K562 (cell line): ENCODE measurements around the gene PRDM15. TPM values are rescaled to one million over a fixed set of nuclear protein-coding genes. Genes with fewer than 3 reads are reported as not detected.

Source experiments
- ATAC-seq: fragments of 200-7000 bp; cut with Tn5 transposase; 3 replicates; pipeline ENCODE4 v1.9.1; 2020; ENCODE audit warnings: moderate library complexity
- BruUV-seq: library from RNA; stranded (reverse); fragments of 400-500 nt; replicated peaks from 2 replicates; lab custom pipeline; 2021; lab: Mats Ljungman, UMichigan
- CTCF ChIA-PET: fragments of 300-600 bp; formaldehyde crosslinking; extraction: SDS; loops from one replicate; lab custom pipeline; 2021; ENCODE audit warnings: low intra/inter-chr PET ratio; lab: Yijun Ruan, JAX
- POLR2A ChIA-PET: fragments of 300-600, 350-650 bp; sonication (Branson Sonifier 250); formaldehyde crosslinking; extraction: SDS; loops from one replicate; lab custom pipeline; 2021; ENCODE audit warnings: antibody characterized with exemption, inconsistent platforms; lab: Yijun Ruan, JAX
- DNase-seq, 4 experiments: peaks; one replicate each; pipeline versions ENCODE4 v3.0.0 to v3.0.0-alpha.2; 2011 to 2018; ENCODE audit warnings: low spot score in 3 of 4, mixed read lengths in 3 of 4; ENCODE audit errors: extremely low read depth in 1 of 4
- FAIRE-seq: peaks from 2 replicates; lab custom pipeline; 2011; peaks lifted over from hg19 to GRCh38; lab: Jason Lieb, UNC
- H2AFZ ChIP-seq: 2 replicates; pipeline ENCODE4 v1.6.0; 2011; ENCODE audit warnings: low read depth, low read length, control low read depth, inconsistent platforms
- H3K27ac ChIP-seq: fragments of 200-600 bp; 3 replicates; pipeline ENCODE4 v1.8.0; 2011; ENCODE audit warnings: low read depth, mild to moderate bottlenecking, control low read depth, inconsistent platforms, low read length, moderate library complexity, mixed read lengths; ENCODE audit errors: extremely low read depth
- H3K27me3 ChIP-seq, 2 experiments: fragments of 300-600 bp in 1 of 2; 2 replicates in 1 of 2; 3 replicates in 1 of 2; pipeline versions ENCODE4 v1.6.0 to v1.8.0; 2011; ENCODE audit warnings: inconsistent platforms in 2 of 2, low read length in 2 of 2, mild to moderate bottlenecking in 1 of 2, mixed read lengths in 1 of 2, moderate library complexity in 1 of 2; ENCODE audit not compliant: control insufficient read depth in 2 of 2, insufficient read depth in 2 of 2
- H3K36me3 ChIP-seq: fragments of 300-600 bp; 3 replicates; pipeline ENCODE4 v1.8.0; 2011; ENCODE audit warnings: mild to moderate bottlenecking, low read length, inconsistent platforms; ENCODE audit not compliant: control insufficient read depth, insufficient read depth
- H3K4me1 ChIP-seq, 2 experiments: fragments of 200-600 bp in 1 of 2; replicated peaks in 1 of 2; 2 replicates in 1 of 2; 3 replicates in 1 of 2; pipeline versions ENCODE4 v1.5.1 to v1.8.0; 2011; ENCODE audit warnings: inconsistent platforms in 2 of 2, low read length in 2 of 2, mild to moderate bottlenecking in 1 of 2, mixed read lengths in 1 of 2, moderate library complexity in 1 of 2; ENCODE audit not compliant: control insufficient read depth in 2 of 2, insufficient read depth in 2 of 2
- H3K4me2 ChIP-seq: 2 replicates; pipeline ENCODE4 v1.6.1; 2011; ENCODE audit warnings: low read length, control low read depth, inconsistent platforms, mixed read lengths; ENCODE audit not compliant: insufficient read depth
- H3K4me3 ChIP-seq: fragments of 200-600 bp; sonication (generic), shearing (Covaris generic); 2 replicates; pipeline ENCODE4 v1.5.1; 2016; ENCODE audit warnings: control low read depth, inconsistent platforms
- H3K79me2 ChIP-seq: fragments of 200-600 bp; 3 replicates; pipeline ENCODE4 v1.8.0; 2011; ENCODE audit warnings: low read length, inconsistent platforms; ENCODE audit not compliant: control insufficient read depth, insufficient read depth
- H3K9ac ChIP-seq, 2 experiments: 2 replicates each; pipeline versions ENCODE4 v1.6.0 to v1.6.1; 2011; ENCODE audit warnings: low read depth in 2 of 2, low read length in 2 of 2, control low read depth in 1 of 2, inconsistent platforms in 1 of 2, mild to moderate bottlenecking in 1 of 2, mixed read lengths in 1 of 2; ENCODE audit not compliant: insufficient read depth in 1 of 2
- H3K9me1 ChIP-seq: one replicate; pipeline ENCODE4 v1.6.0; 2011; ENCODE audit warnings: inconsistent platforms, mild to moderate bottlenecking, low read length, moderate library complexity; ENCODE audit not compliant: control insufficient read depth, insufficient read depth
- H3K9me3 ChIP-seq: replicated peaks from 2 replicates; pipeline ENCODE4 v1.5.1; 2011; ENCODE audit warnings: low read depth, low read length, inconsistent platforms; ENCODE audit not compliant: control insufficient read depth, insufficient read depth
- H4K20me1 ChIP-seq: replicated peaks from 2 replicates; pipeline ENCODE4 v1.6.1; 2011; ENCODE audit warnings: low read length, inconsistent platforms, mixed read lengths; ENCODE audit not compliant: control insufficient read depth, insufficient read depth
- DIDO1 ChIP-seq: fragments of 450-650 bp; IDR thresholded peaks from 2 replicates; pipeline ENCODE4 v1.6.1; 2016; ENCODE audit warnings: low read depth, missing biosample characterization, missing genetic modification characterization
- EGR1 ChIP-seq: fragments of 450-650 bp; conservative IDR thresholded peaks from 2 replicates; pipeline ENCODE4 v1.6.1; 2017; ENCODE audit warnings: mild to moderate bottlenecking
- GTF2F1 ChIP-seq: IDR thresholded peaks from 2 replicates; pipeline ENCODE4 v1.6.1; 2011; ENCODE audit warnings: low read depth, low read length, improper control_type of control experiment
- JUNB ChIP-seq: fragments of 450-650 bp; formaldehyde crosslinking; conservative IDR thresholded peaks from 2 replicates; pipeline ENCODE4 v1.4.0; 2020; ENCODE audit warnings: mild to moderate bottlenecking
- KDM1A ChIP-seq, 2 experiments: fragments of 450-650 bp; IDR thresholded peaks; 2 replicates each; pipeline ENCODE4 v1.6.1; 2016; ENCODE audit warnings: mild to moderate bottlenecking in 2 of 2
- MXD1 ChIP-seq: fragments of 250-450 bp; sonication (Bioruptor Pico); IDR thresholded peaks from 2 replicates; pipeline ENCODE4 v1.8.0; 2021; ENCODE audit warnings: borderline replicate concordance, mild to moderate bottlenecking, moderate library complexity; ENCODE audit not compliant: poor library complexity, severe bottlenecking
- NFXL1 ChIP-seq: fragments of 450-650 bp; formaldehyde crosslinking; IDR thresholded peaks from 2 replicates; pipeline ENCODE4 v1.4.0; 2021; ENCODE audit warnings: mild to moderate bottlenecking
- PYGO2 ChIP-seq: fragments of 450-650 bp; IDR thresholded peaks from 2 replicates; pipeline ENCODE4 v1.6.1; 2016; ENCODE audit warnings: mild to moderate bottlenecking, missing genetic modification characterization, moderate library complexity, missing compliant biosample characterization
- ZKSCAN1 ChIP-seq: fragments of 150-350 bp; IDR thresholded peaks from 2 replicates; pipeline ENCODE4 v1.6.1; 2016; ENCODE audit warnings: low read depth, low read length
- WGBS: fragments of 100-300 bp; shearing (Covaris generic); methylation state at CpG from one replicate; pipeline ENCODE4 v1.1.6; 2016; ENCODE audit warnings: low coverage, mixed read lengths; ENCODE audit not compliant: insufficient coverage; ENCODE audit errors: missing lambda C conversion rate; 5-methylcytosine and 5-hydroxymethylcytosine counted together
- in situ Hi-C: fragments of 300-500 bp; cut with MboI; formaldehyde crosslinking; loops from 4 replicates; pipeline ENCODE4 v1.15.0; 2018; ENCODE audit warnings: inconsistent platforms, mixed read lengths
- intact Hi-C: fragments of 100-400 bp; cut with micrococcal nuclease; formaldehyde crosslinking; loops from 2 replicates; pipeline ENCODE4 v1.14.2; 2022
- polyA plus RNA-seq, 8 experiments: library from polyadenylated mRNA; depleted of rRNA in 4 of 8; stranded (reverse) in 5 of 8; unstranded in 3 of 8; fragments of >200 nt; fragmentation: Nextera tagmentation in 2 of 8; fragmentation: Illumina TruSeq in 1 of 8; extraction: Ambion mirVana in 2 of 8; extraction: Trizol in 1 of 8; gene quantifications; 2 replicates each; pipeline versions ENCODE4 v1.2.1 to v1.2.3, GENCODE V29; 2011 to 2014; ENCODE audit warnings: inconsistent platforms in 1 of 8, missing spikeins in 1 of 8
- total RNA-seq, 7 experiments: library from RNA; depleted of rRNA in 6 of 7; stranded (reverse); fragments of >200 nt in 6 of 7; fragmentation: Illumina TruSeq in 2 of 7; extraction: Trizol in 2 of 7; gene quantifications; 2 replicates each; pipeline versions ENCODE4 v1.2.1 to v1.2.3, GENCODE V29; 2011 to 2021; ENCODE audit warnings: low replicate concordance in 1 of 7

Gene PRDM15
- total and polyA plus RNA-seq, 9 of the 15 experiments (the other 6 are each of a cell fraction or from before 2014, with no cell fraction given) = 0.93 to 9.2 (median 6.2) TPM

- TF ChIP-seq NFXL1 (CRISPR knock-in tag) = no peak
- TF ChIP-seq EGR1 = peak; percentile 59
- Histone ChIP-seq H3K27me3 (no peaks in the 10 kb centered on the region), H3K9ac (no peak overlapping the region), H3K9me3 (no peaks in the 10 kb centered on the region), H3K27ac (no peak overlapping the region), H3K36me3 (peaks cover 21% of the 10 kb centered on the region; the same call in 2 of the 3 replicates), H3K4me1 (peaks cover 0 to 4% of the 10 kb centered on the region in 2 experiments; a peak in 1 of 5 replicates), H3K79me2 (no peaks in the 10 kb centered on the region), H4K20me1 (no peaks in the 10 kb centered on the region), H2AFZ (no peak overlapping the region), H3K9me1 (no peaks in the 10 kb centered on the region), H3K4me3 (no peak overlapping the region), H3K4me2 (no peak overlapping the region)
- DNase-seq (peak in 1 of 4 experiments; percentile 28), ATAC-seq (no peak; the same call in 2 of the 3 replicates), FAIRE-seq (peak; percentile 62)
- intact Hi-C loops (no loop called here), in situ Hi-C loops (loop anchor here (10.0 kb wide), 1 partner anchor 287 kb away; no protein-coding TSS in a partner anchor)
- no TSS peak for BruUV-seq
- POLR2A ChIA-PET = interaction anchor here (1.0 to 1.4 kb wide), 2 partner anchors 19 to 52 kb away, joined by 3 read pairs; no protein-coding TSS in a partner anchor
- CTCF ChIA-PET = no interaction called here
- 81% methylated on average over 42 of the region's 42 CpGs for WGBS
Observed at GRCh38 chr21:41827951-41828883, 50.9 kb downstream of the PRDM15 start.

GRCh38 chr21:41825881-41826280 lies 53.3 kb downstream of the PRDM15 start:
- Histone ChIP-seq H2AFZ (no peak overlapping the region), H4K20me1 (no peaks in the 10 kb centered on the region), H3K27me3 (no peaks in the 10 kb centered on the region), H3K4me3 (no peak overlapping the region), H3K27ac (no peak overlapping the region), H3K4me1 (peaks cover 0 to 10% of the 10 kb centered on the region in 2 experiments; a peak in 1 of 5 replicates), H3K9me3 (no peaks in the 10 kb centered on the region), H3K4me2 (no peak overlapping the region), H3K9ac (no peak overlapping the region), H3K9me1 (no peaks in the 10 kb centered on the region), H3K36me3 (peaks cover 22% of the 10 kb centered on the region; the same call in 1 of the 3 replicates), H3K79me2 (no peaks in the 10 kb centered on the region)
- DNase-seq (no peak), FAIRE-seq (no peak), ATAC-seq (no peak)
- CTCF ChIA-PET = no interaction called here
- intact Hi-C loops (no loop called here), in situ Hi-C loops (loop anchor here (10.0 kb wide), 1 partner anchor 289 kb away; no protein-coding TSS in a partner anchor)
- BruUV-seq = no TSS peak
- WGBS = 89% methylated on average over 16 of the region's 16 CpGs
- POLR2A ChIA-PET = no interaction called here
- TF ChIP-seq PYGO2 (tag) (no peak), DIDO1 (tag) (no peak), KDM1A (IDR thresholded peaks at IDR 0.05) (no peak), ZKSCAN1 (no peak), MXD1 (CRISPR knock-in tag) (no peak), JUNB (CRISPR knock-in tag) (no peak), GTF2F1 (no peak)
